ENCODE measurements around the gene LAD1.

LAD1 gene

GRCh38 chr1:201436393-201436792 is 37.3 kb upstream of the LAD1 start:
- TF ChIP-seq CTCF (IDR thresholded peaks at IDR 0.05; ENCODE audit: low read depth, low read length, missing control alignments), result peak; percentile 19
- no peak for DNase-seq (ENCODE audit: low read depth)
- no peak overlapping the region for H3K4me3 ChIP-seq (ENCODE audit: low read depth, low read length)

GRCh38 chr1:201434266-201434665 is 35.1 kb upstream of the LAD1 start:
- no peak overlapping the region for H3K4me3 ChIP-seq (ENCODE audit: low read depth, low read length)
- TF ChIP-seq CTCF (IDR thresholded peaks at IDR 0.05; ENCODE audit: low read depth, low read length, missing control alignments), result no peak
- no peak for DNase-seq (ENCODE audit: low read depth)

- no peak for DNase-seq (ENCODE audit: low read depth)
- no peak overlapping the region for H3K4me3 ChIP-seq (ENCODE audit: low read depth, low read length)
- no peak for TF ChIP-seq CTCF (IDR thresholded peaks at IDR 0.05; ENCODE audit: low read depth, low read length, missing control alignments)
Observed at GRCh38 chr1:201433609-201434008, 34.5 kb upstream of the LAD1 start.

GRCh38 chr1:201430776-201431175 is 31.7 kb upstream of the LAD1 start:
- no peak for DNase-seq (ENCODE audit: low read depth)
- no peak overlapping the region for H3K4me3 ChIP-seq (ENCODE audit: low read depth, low read length)
- no peak for TF ChIP-seq CTCF (IDR thresholded peaks at IDR 0.05; ENCODE audit: low read depth, low read length, missing control alignments)

GRCh38 chr1:201429736-201430501 is 30.8 kb upstream of the LAD1 start:
- no peak overlapping the region for H3K4me3 ChIP-seq (ENCODE audit: low read depth, low read length)
- no peak for TF ChIP-seq CTCF (IDR thresholded peaks at IDR 0.05; ENCODE audit: low read depth, low read length, missing control alignments)
- DNase-seq (ENCODE audit: low read depth), result no peak

GRCh38 chr1:201427963-201428362 is 28.8 kb upstream of the LAD1 start:
- H3K4me3 ChIP-seq (ENCODE audit: low read depth, low read length), result no peak overlapping the region
- no peak for TF ChIP-seq CTCF (IDR thresholded peaks at IDR 0.05; ENCODE audit: low read depth, low read length, missing control alignments)
- no peak for DNase-seq (ENCODE audit: low read depth)

Data from GM12864 (cell line).